Ovary (tissue), 3 donors: Measurements from ENCODE around the gene CRISPLD2.

Experiments
- CTCF ChIP-seq, 3 donors: fragments of 450-650 bp in 2 of 3; fragments of 200-600 bp in 1 of 3; IDR thresholded peaks; one replicate each; pipeline versions ENCODE4 v1.5.1 to v1.8.0; 2016 to 2022; ENCODE audit warnings: antibody characterized with exemption in 3 of 3, mild to moderate bottlenecking in 1 of 3
- POLR2A ChIP-seq: fragments of 450-650 bp; IDR thresholded peaks from one replicate; pipeline ENCODE4 v1.6.1; 2017; ENCODE audit warnings: antibody characterized with exemption, mild to moderate bottlenecking, moderate library complexity
- donor health status: DM: no; HTN: no; CAD: no.

DNA sequence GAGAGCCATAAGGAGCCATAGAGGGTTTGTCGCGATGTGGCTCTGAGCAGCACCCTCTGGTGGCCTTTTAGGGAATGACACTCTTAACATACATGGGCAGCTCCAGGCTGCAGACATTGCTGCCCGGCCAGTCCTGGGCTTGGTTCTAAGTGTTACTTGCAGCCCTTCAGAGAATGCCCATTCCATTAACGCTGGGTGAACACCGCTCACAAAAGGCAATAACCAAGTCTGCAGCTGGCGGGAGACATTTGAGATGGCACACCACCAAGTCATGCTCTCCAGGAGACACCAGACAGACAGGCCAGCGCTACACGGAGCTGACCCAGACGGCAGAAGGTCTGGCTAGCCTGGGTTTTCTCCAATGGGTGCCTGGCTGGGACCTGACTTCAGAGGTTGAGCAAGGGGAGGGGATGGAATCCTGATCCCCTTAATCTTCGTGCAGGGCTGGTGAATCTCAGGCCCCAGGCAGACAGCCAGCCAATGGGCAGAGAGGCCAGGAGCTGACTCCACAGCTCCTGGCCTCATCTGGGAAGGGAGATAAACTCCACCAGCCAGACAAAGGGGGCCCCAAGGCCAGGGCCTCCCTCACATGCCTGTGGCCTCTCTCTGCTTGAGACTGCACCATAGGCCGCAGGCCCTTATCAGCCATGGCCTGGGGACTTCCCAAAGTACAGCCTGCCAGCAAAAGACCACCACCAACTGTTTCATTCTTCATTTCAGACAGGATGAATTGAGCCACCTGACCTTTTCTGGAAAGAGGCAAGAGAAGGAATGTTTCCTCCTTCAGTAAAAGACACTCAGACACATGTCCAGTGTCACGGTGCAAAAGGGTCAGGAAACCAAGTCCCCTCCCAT is 132.8 kb downstream of the CRISPLD2 start:
- TF ChIP-seq CTCF (IDR thresholded peaks at IDR 0.05), result peak; percentile 86 to 91 (median 87)
- TF ChIP-seq POLR2A, result no peak
